DND-41 (cell line): ENCODE data around the gene JAKMIP2.
"Not testable (repeated sequence)": the region's sequence is repeated elsewhere in the genome, so short reads cannot be mapped to it uniquely, and the experiment has no call there.

Source experiments
- ATAC-seq: fragments of 200-7000 bp; cut with Tn5 transposase; 3 replicates; pipeline ENCODE4 v1.9.1; 2021; ENCODE audit warnings: low read depth; ENCODE audit not compliant: insufficient read depth
- DNase-seq: peaks from one replicate; pipeline ENCODE4 v3.0.0-alpha.2; 2020
- H2AFZ ChIP-seq: 2 replicates; pipeline ENCODE4 v1.6.0; 2012; ENCODE audit warnings: low read depth, low read length
- H3K27ac ChIP-seq: 2 replicates; pipeline ENCODE4 v1.5.1; 2012; ENCODE audit warnings: low read length, inconsistent platforms
- H3K27me3 ChIP-seq: fragments of 200-600 bp; sonication (generic); 2 replicates; pipeline ENCODE4 v1.6.0; 2012; ENCODE audit warnings: low read length, mild to moderate bottlenecking, inconsistent platforms; ENCODE audit not compliant: insufficient read depth, poor library complexity
- H3K36me3 ChIP-seq: 2 replicates; pipeline ENCODE4 v1.5.1; 2012; ENCODE audit warnings: low read length, inconsistent platforms; ENCODE audit not compliant: insufficient read depth
- H3K4me1 ChIP-seq: 2 replicates; pipeline ENCODE4 v1.5.1; 2012; ENCODE audit warnings: mild to moderate bottlenecking, low read length; ENCODE audit not compliant: insufficient read depth
- H3K4me2 ChIP-seq: 2 replicates; pipeline ENCODE4 v1.6.0; 2012; ENCODE audit warnings: mild to moderate bottlenecking, moderate library complexity, low read length, inconsistent platforms; ENCODE audit not compliant: insufficient read depth
- H3K4me3 ChIP-seq, 2 experiments: fragments of 200-600 bp in 1 of 2; shearing (Covaris generic) in 1 of 2; 2 replicates each; pipeline ENCODE4 v1.5.1; 2012 to 2016; ENCODE audit warnings: inconsistent platforms in 2 of 2, low read length in 2 of 2, mild to moderate bottlenecking in 2 of 2, low read depth in 1 of 2, moderate library complexity in 1 of 2
- H3K79me2 ChIP-seq: 2 replicates; pipeline ENCODE4 v1.6.0; 2012; ENCODE audit warnings: low read length, inconsistent platforms; ENCODE audit not compliant: insufficient read depth
- H3K9ac ChIP-seq: 2 replicates; pipeline ENCODE4 v1.6.0; 2012; ENCODE audit warnings: low read depth, mild to moderate bottlenecking, inconsistent platforms, low read length, moderate library complexity
- H3K9me3 ChIP-seq: 2 replicates; pipeline ENCODE4 v1.5.1; 2012; ENCODE audit warnings: low read length, moderate library complexity, mild to moderate bottlenecking, inconsistent platforms; ENCODE audit not compliant: insufficient read depth, severe bottlenecking
- H4K20me1 ChIP-seq: 2 replicates; pipeline ENCODE4 v1.6.0; 2012; ENCODE audit warnings: low read length; ENCODE audit not compliant: insufficient read depth
- CTCF ChIP-seq: IDR thresholded peaks from 2 replicates; pipeline ENCODE4 v1.5.1; 2012; ENCODE audit warnings: borderline replicate concordance, low read length, moderate library complexity, mild to moderate bottlenecking; ENCODE audit not compliant: poor library complexity, severe bottlenecking; ENCODE audit errors: extremely low read depth
- EZH2 ChIP-seq: IDR thresholded peaks from 3 replicates; pipeline ENCODE4 v1.6.1; 2012; ENCODE audit warnings: borderline replicate concordance, low read depth, mild to moderate bottlenecking, moderate library complexity, low read length, inconsistent platforms; ENCODE audit not compliant: severe bottlenecking

The JAKMIP2 gene

DNA sequence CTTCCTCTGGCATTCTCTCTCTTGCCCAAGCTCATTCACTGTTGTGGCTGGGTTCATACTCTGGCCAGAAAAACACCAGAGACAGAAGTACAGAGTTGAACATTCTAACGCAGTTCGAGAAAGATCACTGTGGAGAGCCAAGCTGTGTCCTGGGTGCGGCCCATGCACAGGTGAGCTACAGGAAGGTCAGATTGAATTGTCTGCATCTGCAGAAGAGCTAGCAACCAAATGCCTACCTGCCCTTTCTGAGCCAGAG, 145.9 kb downstream of the JAKMIP2 start:
- Histone ChIP-seq H3K4me3 (no peak overlapping the region), H3K36me3 (no peaks in the 10 kb centered on the region), H3K9me3 (no peaks in the 10 kb centered on the region), H3K27ac (no peak overlapping the region), H3K79me2 (no peaks in the 10 kb centered on the region), H3K9ac (no peak overlapping the region), H4K20me1 (no peaks in the 10 kb centered on the region), H3K4me2 (no peak overlapping the region), H3K27me3 (peaks cover 7% of the 10 kb centered on the region), H3K4me1 (no peaks in the 10 kb centered on the region), H2AFZ (no peak overlapping the region)
- ATAC-seq (no peak), DNase-seq (no peak)
- TF ChIP-seq CTCF (no peak), EZH2 (no peak)

GRCh38 chr5:147635882-147636728, 146.4 kb downstream of the JAKMIP2 start:
- Histone ChIP-seq H3K36me3 (no peaks in the 10 kb centered on the region), H3K27me3 (peaks cover 7% of the 10 kb centered on the region), H2AFZ (no peak overlapping the region), H3K79me2 (no peaks in the 10 kb centered on the region), H3K4me1 (no peaks in the 10 kb centered on the region), H3K4me2 (no peak overlapping the region), H3K4me3 (no peak overlapping the region), H4K20me1 (no peaks in the 10 kb centered on the region), H3K9me3 (no peaks in the 10 kb centered on the region), H3K27ac (no peak overlapping the region), H3K9ac (no peak overlapping the region)
- ATAC-seq (no peak), DNase-seq (no peak)
- TF ChIP-seq EZH2 (no peak), CTCF (no peak)

GRCh38 chr5:147635439-147635838, 147.1 kb downstream of the JAKMIP2 start:
- H3K27me3 ChIP-seq, H3K36me3 ChIP-seq, H3K4me2 ChIP-seq, H3K4me1 ChIP-seq, H2AFZ ChIP-seq, H3K9me3 ChIP-seq, ATAC-seq, DNase-seq, H3K4me3 ChIP-seq, H3K9ac ChIP-seq, H3K27ac ChIP-seq, H4K20me1 ChIP-seq, H3K79me2 ChIP-seq: not testable (repeated sequence)

DNA sequence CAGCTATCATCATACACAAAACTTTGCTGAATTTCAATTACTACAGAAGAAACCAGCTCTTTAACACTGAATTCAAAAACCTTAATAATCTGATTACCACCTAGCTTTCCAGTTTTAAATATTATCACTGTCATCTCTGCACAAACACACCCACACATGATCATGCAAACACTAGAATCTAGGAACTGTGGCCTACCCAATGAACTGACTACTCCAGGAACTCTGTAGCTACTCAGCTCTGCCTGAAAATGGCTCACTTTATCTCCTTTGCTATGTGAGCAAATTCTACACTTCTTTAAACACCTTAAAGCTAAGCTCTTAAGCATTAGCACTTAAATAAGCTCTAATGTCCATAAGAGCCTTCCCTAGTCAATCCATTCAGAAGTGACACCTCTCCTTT, 149.4 kb downstream of the JAKMIP2 start:
- DNase-seq: no peak
- Histone ChIP-seq H3K9me3 (no peaks in the 10 kb centered on the region), H3K4me2 (no peak overlapping the region), H3K4me1 (no peaks in the 10 kb centered on the region), H2AFZ (no peak overlapping the region), H4K20me1 (no peaks in the 10 kb centered on the region), H3K9ac (no peak overlapping the region), H3K79me2 (no peaks in the 10 kb centered on the region), H3K36me3 (no peaks in the 10 kb centered on the region), H3K27me3 (no peaks in the 10 kb centered on the region), H3K4me3 (no peak overlapping the region), H3K27ac (no peak overlapping the region)
- no peak for TF ChIP-seq EZH2
- TF ChIP-seq CTCF: no peak
- ATAC-seq: no peak
